Measurements from ENCODE around the gene BLACAT1. TPM values are rescaled to one million over a fixed set of nuclear protein-coding genes. Genes with fewer than 3 reads are reported as not detected.

BLACAT1 gene
- total RNA-seq, 4 donors from 2014 or later = 0.53 to 3.6 (median 1.5) TPM; not detected in 1

DNA sequence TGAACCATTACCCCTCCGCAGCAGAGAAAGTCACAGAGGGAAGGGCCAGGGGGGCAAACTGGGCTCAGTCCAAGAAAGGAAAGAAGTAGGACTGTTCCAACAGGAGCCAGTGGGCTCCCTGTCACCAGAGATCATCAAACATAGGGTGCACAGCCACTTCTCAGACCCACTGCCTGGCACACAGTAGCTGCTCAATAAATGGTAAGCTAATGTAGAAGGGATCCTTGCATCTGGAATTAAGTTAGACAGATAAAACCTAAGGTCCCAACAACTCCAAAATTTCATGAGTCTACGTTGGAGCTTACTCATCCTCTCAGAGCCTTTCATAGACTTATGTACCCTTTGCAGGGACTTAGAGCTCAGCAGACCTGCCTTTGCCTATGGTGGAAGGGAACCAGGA lies 3.5 kb downstream of the BLACAT1 start:
- TF ChIP-seq, protein P1, sequence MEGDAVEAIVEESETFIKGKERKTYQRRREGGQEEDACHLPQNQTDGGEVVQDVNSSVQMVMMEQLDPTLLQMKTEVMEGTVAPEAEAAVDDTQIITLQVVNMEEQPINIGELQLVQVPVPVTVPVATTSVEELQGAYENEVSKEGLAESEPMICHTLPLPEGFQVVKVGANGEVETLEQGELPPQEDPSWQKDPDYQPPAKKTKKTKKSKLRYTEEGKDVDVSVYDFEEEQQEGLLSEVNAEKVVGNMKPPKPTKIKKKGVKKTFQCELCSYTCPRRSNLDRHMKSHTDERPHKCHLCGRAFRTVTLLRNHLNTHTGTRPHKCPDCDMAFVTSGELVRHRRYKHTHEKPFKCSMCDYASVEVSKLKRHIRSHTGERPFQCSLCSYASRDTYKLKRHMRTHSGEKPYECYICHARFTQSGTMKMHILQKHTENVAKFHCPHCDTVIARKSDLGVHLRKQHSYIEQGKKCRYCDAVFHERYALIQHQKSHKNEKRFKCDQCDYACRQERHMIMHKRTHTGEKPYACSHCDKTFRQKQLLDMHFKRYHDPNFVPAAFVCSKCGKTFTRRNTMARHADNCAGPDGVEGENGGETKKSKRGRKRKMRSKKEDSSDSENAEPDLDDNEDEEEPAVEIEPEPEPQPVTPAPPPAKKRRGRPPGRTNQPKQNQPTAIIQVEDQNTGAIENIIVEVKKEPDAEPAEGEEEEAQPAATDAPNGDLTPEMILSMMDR (IDR thresholded peaks at IDR 0.05) = no peak
- TF ChIP-seq POLR2A (IDR thresholded peaks at IDR 0.05) = no peak
- no peaks in the 10 kb centered on the region for H3K36me3 ChIP-seq
- H3K27me3 ChIP-seq = peaks cover 0 to 38% of the 10 kb centered on the region in 2 donors
- no peak overlapping the region for H3K27ac ChIP-seq
- H3K4me1 ChIP-seq = peaks cover 5 to 37% (median 15%) of the 10 kb centered on the region in 4 donors
- DNase-seq = no peak
- H3K4me3 ChIP-seq = no peak overlapping the region
- no peaks in the 10 kb centered on the region for H3K9me3 ChIP-seq

- TF ChIP-seq, protein P1 (IDR thresholded peaks at IDR 0.05) = no peak
- no peak for TF ChIP-seq POLR2A (IDR thresholded peaks at IDR 0.05)
- Histone ChIP-seq H3K27me3 (peaks cover 0 to 32% of the 10 kb centered on the region in 2 donors), H3K36me3 (no peaks in the 10 kb centered on the region), H3K4me3 (no peak overlapping the region), H3K9me3 (no peaks in the 10 kb centered on the region), H3K4me1 (peaks cover 5 to 31% (median 10%) of the 10 kb centered on the region in 4 donors), H3K27ac (no peak overlapping the region)
- DNase-seq = no peak
Observed at GRCh38 chr1:205451759-205452164, 4.1 kb downstream of the BLACAT1 start.

GRCh38 chr1:205451202-205451601 lies 4.6 kb downstream of the BLACAT1 start:
- Histone ChIP-seq H3K4me1 (peaks cover 2 to 25% (median 6%) of the 10 kb centered on the region in 4 donors), H3K36me3 (no peaks in the 10 kb centered on the region), H3K9me3 (no peaks in the 10 kb centered on the region), H3K27me3 (peaks cover 0 to 26% of the 10 kb centered on the region in 2 donors), H3K4me3 (no peak overlapping the region), H3K27ac (no peak overlapping the region)
- no peak for TF ChIP-seq POLR2A (IDR thresholded peaks at IDR 0.05)
- TF ChIP-seq, protein P1 (IDR thresholded peaks at IDR 0.05) = no peak
- no peak for DNase-seq

DNA sequence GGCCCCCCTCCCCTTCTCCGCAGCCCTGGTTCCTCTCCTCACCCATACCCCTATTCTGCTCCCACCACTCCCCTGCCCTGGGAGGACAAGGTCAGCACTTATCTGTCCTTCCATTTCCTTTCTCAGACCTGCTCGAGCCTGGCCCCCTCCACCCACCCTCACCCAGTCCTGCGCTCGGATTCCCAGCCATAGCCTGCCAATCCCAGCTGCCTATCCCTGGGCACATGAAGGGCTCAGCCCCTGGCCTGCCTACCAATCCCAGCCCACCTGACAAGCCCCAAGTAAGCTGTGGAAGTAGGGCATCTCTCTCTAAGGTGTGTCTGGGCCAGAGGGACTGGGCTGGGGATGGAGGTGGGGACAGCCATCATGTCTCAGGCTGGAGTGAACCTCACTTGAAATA lies 5.4 kb downstream of the BLACAT1 start:
- Histone ChIP-seq H3K9me3 (no peaks in the 10 kb centered on the region), H3K36me3 (no peaks in the 10 kb centered on the region), H3K27me3 (peaks cover 0 to 19% of the 10 kb centered on the region in 2 donors), H3K27ac (peak overlapping the region in 1 of 4 donors; percentile 71), H3K4me1 (peaks cover 0 to 18% (median 3%) of the 10 kb centered on the region in 4 donors), H3K4me3 (peak overlapping the region in 1 of 4 donors; percentile 45)
- DNase-seq = no peak
- TF ChIP-seq POLR2A (IDR thresholded peaks at IDR 0.05) = no peak
- TF ChIP-seq, protein P1 (IDR thresholded peaks at IDR 0.05) = no peak

DNA sequence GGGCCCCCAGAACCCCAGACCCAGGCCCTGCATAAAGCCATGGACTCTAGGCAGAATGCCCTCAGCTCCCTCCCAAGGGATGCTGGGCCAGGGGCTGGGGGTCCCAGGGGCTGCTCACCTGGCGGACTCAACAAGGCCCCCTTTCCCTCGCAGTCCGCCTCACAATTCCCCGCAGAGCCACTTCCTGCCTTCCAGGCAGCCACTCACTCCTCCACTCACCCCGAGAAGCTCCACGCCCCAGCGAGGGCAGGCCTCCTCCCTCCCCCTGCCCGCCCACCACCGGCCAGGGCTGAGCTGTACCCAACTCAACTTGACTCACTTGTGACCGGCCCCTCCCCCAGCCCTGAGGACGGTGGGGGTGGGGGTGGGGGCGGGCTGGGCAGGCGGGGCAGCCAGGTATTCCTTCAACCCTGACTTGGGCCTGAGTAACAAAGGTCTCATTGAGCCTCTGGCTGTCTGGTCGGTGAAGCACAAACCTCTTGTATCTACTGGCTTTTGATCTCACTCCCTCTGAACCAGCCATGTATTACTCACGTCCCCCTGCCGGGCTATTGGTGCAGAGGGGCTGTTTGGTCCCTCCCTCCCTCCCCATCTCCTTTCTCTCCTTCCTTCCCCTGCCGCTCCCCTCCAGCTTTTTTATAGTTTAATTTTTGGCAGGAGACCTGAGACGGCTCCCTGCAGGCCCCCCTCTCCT lies 5.9 kb downstream of the BLACAT1 start:
- peak overlapping the region in 3 of 4 donors; percentile 25 to 71 (median 61) for H3K27ac ChIP-seq
- H3K4me1 ChIP-seq = peaks cover 0 to 15% (median 3%) of the 10 kb centered on the region in 4 donors
- peaks cover 0 to 13% of the 10 kb centered on the region in 2 donors for H3K27me3 ChIP-seq
- peak overlapping the region in 2 of 4 donors; percentile 41 to 45 for H3K4me3 ChIP-seq
- no peaks in the 10 kb centered on the region for H3K36me3 ChIP-seq
- peak in 2 of 3 donors; percentile 86 to 92 for DNase-seq
- H3K9me3 ChIP-seq = no peaks in the 10 kb centered on the region
- TF ChIP-seq, protein P1 (IDR thresholded peaks at IDR 0.05) = peak in 1 of 6 experiments; percentile 11
- TF ChIP-seq POLR2A (IDR thresholded peaks at IDR 0.05) = peak in 1 of 2 donors; percentile 46

Data from Peyer's patch (tissue), 4 donors.